Activated T-helper 1 cell treated with anti-CD3 and anti-CD28 coated beads, Interleukin-2, amount 50 U/mL, for 16 hours (primary cell): ENCODE measurements around the gene TBX21.
"Not testable (repeated sequence)": the region's sequence is repeated elsewhere in the genome, so short reads cannot be mapped to it uniquely, and the experiment has no call there.

Experiments
- DNase-seq, 2 donors: peaks; one replicate each; pipeline ENCODE4 v3.0.0-alpha.2; 2020; ENCODE audit warnings: low read depth in 1 of 2, low spot score in 1 of 2

TBX21 gene

DNA sequence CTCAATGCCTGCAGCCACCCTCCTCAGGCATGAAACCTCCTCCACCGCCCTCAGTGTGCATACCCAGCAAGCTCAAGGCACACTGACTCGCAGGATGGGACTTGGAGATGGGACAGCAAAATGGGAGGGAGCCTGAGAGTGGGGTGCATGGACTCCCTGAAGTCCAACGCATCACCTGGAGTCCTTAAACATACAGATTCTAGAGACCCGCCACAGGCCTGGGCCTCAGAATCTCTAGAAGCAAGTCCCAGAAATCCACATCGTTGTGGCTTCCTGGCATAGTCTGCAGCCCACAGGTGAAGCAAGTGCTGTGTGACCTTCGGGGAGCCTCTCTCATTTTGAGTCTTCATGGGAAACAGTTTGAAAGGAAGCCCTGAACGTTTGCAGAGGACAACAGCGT lies 3.6 kb upstream of the TBX21 start:
- DNase-seq: no peak

DNA sequence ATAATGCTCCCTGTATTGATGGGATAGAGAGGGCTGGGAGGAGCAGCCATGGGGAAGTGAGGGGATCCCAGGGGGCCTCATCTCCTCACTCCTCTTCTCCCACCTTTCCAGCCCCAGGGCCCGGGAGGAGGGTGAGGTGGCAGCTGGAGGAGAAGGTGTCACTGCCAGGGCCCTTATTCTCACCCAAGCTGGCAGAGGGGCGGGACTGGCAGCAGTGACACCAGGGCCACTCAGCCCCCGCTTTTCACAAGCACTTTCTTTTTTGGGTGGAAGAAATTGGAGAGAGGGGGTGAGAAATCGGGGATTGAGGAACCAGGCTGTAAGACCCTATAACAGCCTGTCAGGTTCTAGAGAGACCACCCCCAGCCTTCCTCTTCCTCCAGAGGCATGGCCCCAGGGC lies 2.4 kb upstream of the TBX21 start:
- DNase-seq: no peak

DNA sequence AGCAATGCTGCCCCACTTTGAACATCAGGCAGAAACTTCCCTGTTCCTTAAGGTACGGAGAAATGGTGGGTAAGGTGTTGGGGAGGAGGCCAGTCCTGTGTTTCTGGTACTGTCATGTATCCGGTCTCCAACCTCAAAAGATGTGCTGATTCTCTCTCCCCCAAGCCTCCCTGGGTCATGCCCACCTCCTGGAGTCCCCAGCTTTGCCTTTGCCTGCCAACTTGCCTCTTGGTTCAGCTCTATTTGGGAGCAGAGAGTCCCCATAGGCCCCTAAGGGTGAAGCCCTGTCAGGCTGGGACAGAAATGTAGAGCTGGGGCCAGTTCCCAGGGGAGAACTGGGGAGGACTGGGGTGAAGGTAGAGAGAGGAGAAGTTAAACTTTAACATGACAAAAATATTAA lies 1.6 kb upstream of the TBX21 start:
- DNase-seq: no peak

DNA sequence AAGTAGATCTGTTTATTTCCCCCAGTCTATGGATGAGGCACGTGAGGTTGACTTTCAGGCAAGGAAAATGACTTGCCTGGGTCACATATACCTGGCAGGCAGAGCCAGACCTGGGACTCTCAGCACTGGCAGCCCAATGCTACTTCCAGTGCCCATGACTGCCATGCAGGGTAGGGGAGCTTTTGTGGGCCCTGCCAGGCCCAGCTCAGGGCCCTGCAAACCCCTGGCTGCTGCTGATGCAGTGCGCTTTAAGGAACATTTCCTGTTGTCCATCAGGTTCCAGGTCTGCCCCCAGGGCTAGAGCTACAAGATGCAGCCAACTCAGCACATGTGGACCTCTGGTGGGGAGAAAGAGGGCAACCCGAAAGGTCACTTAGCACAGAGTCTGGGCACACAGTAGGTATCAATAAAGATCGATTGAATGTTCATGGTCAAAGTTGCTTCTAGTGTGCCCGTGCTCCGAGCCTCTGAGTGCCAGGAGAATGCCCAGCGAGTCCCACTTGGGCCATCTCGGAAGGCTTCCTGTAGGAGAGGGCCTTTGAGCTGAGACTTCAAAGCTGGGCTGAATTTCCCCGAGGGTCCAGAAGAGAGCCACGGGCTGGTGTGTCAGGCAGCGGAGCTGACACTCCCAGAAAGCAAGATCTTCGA lies 513 bp upstream of the TBX21 start:
- DNase-seq: no peak

DNA sequence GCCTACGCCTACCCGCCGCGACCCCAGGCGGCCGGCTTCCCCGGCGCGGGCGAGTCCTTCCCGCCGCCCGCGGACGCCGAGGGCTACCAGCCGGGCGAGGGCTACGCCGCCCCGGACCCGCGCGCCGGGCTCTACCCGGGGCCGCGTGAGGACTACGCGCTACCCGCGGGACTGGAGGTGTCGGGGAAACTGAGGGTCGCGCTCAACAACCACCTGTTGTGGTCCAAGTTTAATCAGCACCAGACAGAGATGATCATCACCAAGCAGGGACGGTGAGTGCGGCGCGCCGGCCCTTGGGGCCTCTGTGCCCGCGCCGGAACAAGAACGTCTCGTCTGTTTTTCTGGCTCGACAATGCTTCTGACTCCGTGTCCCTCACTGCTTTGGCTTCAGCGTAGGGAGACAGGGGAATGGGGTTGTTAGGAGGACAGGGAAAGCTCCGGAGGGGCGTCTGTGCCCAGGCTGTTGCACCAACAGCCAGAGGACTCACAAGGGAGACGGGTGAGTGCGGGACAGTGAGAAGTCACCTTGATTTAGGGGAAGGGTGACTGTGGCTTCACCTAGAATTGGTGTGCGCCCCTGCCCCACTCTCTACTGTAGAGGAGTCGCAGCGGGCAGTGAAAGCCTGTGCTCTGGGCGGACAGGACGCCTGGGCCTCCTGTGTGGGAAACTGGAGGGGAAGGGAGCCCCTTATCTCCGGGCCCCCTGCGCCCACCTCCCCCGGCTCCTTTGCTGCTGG lies 806 bp downstream of the TBX21 start:
- DNase-seq: no peak

DNA sequence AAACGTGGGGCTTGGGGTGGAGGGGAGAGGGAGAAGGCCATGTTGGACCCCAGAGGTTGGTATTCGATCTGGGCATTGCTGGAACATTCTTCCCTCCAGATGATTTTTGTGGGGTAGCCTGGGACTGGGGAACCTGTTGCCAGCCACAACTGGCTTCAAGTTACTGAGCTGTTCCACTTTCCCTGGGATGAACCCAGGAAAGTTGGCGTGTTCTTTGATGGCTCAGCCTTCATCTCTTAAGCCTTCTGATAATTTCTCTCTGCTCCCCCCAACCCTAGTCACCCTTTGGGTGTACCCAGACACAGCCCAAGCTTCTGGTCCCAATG lies 2.1 kb downstream of the TBX21 start:
- no peak for DNase-seq

DNA sequence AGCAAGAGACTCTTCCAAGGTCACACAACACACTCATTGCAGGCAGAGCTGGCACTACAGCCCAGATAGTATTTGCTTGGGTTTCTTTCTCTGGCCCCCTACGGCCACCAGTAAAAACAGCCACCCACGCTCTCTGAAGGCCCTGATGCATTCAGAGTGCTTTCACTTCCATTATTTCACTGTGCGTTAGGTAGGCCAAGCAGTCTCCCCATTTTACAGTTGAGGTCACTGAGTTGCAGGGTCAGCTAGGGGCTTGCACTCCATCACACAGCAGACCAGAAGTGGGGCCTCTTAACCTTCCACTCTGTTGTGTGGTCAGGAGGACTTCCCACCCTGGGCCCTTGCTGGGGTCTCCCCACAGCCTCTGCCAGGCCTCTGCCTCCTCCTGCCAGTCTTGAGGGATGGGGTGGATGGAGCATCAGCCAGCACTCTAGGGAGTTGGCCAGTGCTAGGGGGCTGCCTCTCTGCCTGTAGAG lies 2.5 kb downstream of the TBX21 start:
- DNase-seq: no peak

DNA sequence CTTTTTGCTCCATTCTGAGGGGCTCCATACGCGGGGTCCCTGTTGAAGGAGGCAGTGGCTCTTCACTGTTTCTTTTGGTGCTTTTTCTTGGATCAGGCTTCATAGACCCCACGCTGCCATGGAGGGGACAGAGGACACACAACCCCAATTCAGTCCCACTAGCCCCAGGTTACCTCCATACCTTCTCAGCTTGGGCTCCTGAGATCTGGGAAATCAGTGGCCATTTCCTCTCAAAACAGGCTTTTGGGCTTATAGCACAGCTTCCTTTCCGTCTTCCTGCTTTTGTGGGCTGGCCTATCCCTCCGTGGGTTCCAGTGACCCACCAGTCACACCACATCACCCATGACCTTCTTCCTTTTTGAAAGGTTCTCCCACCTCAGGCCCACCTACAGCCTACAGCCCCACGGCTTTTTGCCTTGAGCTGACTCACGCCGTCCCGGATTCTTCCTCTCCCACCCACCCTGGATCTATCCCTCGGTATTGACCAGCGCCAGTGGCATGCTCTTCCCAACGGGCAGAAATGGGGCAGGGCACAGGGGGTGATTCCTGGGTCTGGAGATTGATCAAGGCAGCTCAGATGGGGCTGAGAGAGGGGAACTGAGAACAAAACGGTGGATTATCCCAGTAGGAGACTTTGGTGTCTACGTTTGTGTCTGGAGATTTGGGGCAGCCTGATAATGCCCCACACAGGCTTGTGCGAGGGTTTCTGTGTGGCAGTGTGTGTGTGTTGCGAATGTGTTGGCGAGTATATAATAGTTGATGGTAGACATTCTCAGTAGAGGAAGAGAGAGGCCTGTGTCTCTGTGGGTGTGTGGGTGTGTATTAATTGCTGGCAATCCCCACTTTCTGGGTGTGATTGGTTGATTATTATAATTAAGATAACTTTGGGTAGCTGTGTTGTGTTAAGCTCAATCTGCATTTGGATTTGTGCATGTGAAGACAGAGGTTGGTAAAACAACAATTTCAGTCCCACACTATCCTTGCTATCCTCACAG lies 3.8 kb downstream of the TBX21 start:
- no peak for DNase-seq

DNA sequence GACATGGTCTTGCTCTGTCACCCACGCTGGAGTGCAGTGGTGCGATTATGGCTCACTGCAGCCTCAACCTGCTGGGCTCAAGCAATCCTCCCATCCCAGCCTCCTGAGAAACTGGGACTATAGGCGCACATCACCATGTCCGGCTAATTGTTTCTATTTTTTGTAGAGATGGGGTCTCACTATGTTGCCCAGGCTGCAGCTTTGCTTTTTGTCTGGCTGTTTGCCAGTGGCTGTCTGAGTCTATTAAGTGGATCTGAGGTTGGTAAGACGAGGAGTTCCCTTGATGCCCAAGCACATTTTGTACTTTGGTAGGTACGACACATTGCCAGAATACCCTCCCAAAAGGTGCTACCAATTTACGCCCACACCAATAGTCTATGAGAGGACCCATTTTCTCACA lies 5.1 kb downstream of the TBX21 start:
- no peak for DNase-seq

DNA sequence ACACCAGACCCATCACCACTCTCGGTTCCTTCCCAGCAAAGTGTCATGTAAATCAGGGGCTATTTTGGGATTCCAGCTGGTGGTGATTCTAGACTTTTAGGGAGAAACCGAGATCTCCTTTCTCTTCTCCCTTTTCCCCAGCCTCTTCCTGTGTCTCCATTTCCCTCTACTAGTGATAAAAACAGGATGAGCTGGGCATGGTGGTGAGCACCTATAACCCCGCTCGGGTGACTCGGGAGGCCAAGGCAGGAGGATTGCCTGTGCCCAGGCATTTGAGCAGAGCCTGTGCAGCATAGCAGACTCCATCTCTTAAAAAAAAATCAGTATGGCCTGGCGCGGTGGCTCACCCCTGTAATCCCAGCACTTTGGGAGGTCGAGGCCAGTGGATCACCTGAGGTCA lies 6.1 kb downstream of the TBX21 start:
- DNase-seq: no peak

DNA sequence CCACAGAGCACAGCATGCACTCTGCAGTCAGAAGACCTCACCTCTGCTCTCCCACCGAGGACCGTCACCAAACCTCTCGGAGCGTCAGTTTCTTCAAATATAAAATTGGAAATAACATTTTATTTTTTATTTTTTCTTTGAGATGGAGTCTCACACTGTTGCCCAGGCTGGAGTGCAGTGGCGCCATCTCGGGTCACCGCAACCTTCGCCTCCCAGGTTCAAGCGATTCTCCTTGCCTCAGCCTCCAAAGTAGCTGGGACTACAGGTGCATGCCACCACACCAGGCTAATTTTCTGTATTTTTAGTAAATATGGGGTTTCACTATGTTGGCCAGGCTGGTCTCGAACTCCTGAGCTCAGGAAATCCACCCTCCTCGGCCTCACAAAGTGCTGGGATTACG lies 6.9 kb downstream of the TBX21 start:
- DNase-seq: not testable (repeated sequence)

DNA sequence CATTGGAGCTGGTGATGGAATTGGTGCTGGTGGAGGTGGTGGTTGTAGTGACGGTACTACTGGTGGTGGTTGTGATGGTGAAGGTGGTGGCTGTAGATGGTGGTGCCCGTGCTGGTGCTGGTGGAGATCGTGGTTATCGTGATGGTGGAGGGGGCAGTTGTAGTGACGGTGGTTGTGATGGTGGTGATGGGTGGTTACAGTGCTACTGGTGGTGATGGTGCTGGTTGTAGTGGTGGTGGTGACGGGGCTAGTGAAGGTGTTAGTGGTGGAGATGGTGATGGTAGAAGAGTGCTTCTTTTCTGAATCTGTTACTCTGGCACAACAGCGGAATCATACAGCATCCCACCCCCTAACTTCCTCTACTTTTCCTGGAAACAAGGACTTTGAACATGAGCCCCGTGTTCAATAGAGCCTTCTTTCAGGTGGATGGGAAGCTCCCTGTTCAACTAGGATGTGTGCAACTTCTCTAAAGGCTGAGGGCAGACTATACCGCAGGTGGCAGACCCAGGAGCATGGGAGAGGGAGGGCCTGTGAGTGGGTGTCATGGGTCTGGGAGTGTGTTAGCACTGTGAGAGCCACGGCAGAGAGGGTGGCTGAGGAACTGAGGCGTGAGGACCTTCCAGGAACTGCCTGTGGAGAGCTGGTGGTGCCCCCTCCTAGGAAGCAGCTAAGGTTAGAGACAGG lies 8.2 kb downstream of the TBX21 start:
- no peak for DNase-seq

DNA sequence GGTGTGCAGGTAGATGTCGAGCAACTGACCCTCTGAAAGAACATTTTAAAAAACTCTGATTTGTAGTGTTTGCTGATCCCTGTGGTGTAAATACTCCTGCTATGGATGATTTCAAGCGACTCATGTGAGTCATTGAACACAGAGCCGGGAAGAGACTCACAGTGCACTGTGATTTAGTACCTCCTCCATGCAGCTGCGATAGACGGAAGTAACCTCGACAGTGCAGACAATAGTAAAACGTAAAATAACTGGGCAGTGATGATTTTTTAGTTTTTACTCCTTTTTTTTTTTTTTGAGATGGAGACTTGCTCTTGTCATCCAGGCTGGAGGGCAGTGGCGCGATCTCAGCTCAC lies 8.7 kb downstream of the TBX21 start:
- no peak for DNase-seq

DNA sequence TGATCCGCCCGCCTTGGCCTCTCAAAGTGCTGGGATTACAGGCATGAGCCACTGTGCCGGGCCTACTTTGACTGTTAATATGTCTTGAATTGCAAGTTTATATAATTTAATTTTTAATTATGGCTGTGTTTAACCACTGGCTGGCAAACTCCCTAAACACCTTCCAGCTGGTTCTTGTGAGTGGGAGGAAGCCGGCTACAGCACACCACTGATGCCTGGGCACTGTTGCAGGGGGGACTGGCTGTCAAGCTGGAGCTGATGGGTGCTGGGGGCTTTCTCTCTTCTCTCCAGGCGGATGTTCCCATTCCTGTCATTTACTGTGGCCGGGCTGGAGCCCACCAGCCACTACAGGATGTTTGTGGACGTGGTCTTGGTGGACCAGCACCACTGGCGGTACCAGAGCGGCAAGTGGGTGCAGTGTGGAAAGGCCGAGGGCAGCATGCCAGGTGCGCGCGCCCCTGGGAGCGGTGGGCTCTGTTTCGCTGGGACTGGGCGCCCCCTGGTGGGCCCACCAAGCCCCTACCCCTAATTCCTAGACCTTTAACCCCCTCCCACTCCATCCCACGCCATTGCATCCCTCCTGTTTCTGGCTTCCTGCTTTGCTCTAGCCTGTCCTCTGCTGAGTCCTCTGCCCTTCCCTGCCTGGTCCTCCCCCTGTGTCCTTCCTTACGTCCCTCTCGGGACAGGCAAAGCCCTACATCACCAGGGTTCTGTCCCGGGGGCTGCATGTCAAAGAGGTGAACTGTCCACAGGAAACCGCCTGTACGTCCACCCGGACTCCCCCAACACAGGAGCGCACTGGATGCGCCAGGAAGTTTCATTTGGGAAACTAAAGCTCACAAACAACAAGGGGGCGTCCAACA lies 9.5 kb downstream of the TBX21 start:
- DNase-seq: no peak

DNA sequence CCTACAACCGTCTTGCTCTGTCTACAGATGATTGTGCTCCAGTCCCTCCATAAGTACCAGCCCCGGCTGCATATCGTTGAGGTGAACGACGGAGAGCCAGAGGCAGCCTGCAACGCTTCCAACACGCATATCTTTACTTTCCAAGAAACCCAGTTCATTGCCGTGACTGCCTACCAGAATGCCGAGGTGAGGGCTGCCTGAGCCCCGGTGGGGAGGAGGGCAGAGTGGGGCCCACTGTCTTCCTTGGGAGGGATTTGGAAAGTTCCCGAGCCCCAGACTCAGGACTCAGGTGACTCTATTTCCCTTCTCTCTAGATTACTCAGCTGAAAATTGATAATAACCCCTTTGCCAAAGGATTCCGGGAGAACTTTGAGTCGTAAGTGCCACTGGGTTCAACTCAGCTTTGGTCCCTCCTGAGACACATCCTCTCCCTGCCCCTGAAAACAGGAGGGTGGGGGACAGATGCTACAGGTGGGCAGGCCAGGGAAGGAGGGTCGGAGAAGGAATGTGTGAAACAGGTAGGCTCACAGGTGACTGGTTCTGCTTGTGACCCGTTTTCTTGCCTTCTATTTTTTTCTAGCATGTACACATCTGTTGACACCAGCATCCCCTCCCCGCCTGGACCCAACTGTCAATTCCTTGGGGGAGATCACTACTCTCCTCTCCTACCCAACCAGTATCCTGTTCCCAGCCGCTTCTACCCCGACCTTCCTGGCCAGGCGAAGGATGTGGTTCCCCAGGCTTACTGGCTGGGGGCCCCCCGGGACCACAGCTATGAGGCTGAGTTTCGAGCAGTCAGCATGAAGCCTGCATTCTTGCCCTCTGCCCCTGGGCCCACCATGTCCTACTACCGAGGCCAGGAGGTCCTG lies 11.4 kb downstream of the TBX21 start:
- DNase-seq: no peak

DNA sequence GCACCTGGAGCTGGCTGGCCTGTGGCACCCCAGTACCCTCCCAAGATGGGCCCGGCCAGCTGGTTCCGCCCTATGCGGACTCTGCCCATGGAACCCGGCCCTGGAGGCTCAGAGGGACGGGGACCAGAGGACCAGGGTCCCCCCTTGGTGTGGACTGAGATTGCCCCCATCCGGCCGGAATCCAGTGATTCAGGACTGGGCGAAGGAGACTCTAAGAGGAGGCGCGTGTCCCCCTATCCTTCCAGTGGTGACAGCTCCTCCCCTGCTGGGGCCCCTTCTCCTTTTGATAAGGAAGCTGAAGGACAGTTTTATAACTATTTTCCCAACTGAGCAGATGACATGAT lies 12.0 kb downstream of the TBX21 start:
- no peak for DNase-seq

DNA sequence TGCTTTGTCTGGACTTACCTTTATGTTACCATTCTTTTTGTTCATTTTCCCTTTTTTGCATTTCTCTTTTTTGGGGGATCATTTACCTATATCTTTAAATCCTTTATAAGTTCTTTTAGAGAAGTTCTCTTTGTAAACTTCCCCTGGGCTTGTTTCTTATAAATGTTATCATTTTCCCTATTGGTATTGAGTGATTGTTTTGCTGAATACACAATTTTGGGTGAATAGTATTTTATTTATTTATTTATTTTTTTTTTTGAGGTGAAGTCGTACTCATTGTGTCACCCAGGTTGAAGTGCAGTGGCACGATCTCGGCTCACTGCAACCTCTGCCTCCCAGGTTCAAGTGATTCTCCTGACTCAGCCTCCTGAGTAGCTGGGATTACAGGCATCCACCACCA lies 18.4 kb downstream of the TBX21 start:
- no peak for DNase-seq

DNA sequence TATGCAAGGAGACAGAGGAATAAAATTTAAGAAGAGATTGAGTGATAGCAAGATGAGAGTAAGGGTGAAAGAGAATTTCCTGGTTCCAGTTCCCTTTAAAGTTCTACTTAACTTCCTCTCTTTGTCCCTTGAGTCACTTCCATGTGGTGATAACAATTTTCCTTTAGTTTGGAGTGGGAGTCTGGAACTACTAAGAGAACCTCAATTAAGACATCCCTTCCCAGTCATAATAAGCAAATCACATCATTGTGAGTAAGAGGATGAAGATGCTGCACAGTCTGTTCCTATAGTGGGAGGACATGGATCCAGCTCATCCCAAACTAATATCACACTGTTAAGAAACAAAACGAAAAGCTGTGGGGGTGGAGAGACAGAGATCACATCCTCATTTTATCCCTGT lies 24.4 kb downstream of the TBX21 start:
- no peak for DNase-seq

DNA sequence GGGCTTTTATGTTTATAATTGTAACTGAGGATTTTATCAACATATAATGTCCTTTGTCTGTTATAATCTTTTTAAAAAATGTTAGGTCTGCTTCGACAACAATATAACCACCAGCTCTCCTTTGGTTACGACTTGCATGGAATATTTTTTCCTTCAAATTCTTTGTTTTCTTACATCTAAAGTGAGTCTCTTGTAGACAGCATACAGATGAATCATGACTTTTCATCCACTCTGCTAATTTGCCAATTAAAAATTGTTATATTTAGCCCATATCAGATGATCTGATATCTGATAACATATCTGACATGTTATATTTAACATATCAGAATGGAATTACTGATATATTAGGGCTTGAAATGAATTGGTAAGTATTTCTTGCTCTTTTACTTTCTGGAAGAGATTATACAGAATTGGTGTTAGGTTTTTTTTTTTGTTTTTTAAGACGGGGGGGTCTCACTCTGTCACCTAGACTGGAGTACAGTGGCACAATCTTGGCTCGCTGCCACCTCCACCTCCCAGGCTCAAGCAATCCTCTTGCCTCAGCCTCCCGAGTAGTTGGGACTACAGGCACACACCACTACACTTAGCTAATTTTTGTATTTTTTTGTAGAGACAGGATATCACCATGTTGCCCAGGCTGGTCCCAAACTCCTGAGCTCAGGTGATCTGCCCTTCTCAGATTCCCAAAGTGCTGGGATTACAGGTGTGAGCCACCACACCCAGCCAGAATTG lies 27.5 kb downstream of the TBX21 start:
- DNase-seq: no peak
